T-helper 2 cell (primary cell): ENCODE data around the gene SSX2B.
"Not testable (repeated sequence)": the region's sequence is repeated elsewhere in the genome, so short reads cannot be mapped to it uniquely, and the experiment has no call there.

Source experiments
- DNase-seq, 5 experiments: peaks; one replicate each; pipeline versions ENCODE4 v3.0.0 to v3.0.0-alpha.2; 2012 to 2022
- total RNA-seq, 2 donors: gene quantifications; one replicate each; lab custom pipeline; 2026; lab: John Stamatoyannopoulos, UW

The SSX2B gene, protein sequence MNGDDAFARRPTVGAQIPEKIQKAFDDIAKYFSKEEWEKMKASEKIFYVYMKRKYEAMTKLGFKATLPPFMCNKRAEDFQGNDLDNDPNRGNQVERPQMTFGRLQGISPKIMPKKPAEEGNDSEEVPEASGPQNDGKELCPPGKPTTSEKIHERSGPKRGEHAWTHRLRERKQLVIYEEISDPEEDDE
- total RNA-seq = 0 reads per million in 2 donors

GRCh38 chrX:52750952-52751351 is at the start of gene SSX2B:
Gene SSX2B, plus strand, starts transcription at chrX:52751252. Its CDS starts 1,429 bp downstream, at chrX:52752681.
- not testable (repeated sequence) for DNase-seq

GRCh38 chrX:52707078-52707477 is 44.0 kb upstream of the SSX2B start, which contains the start of gene SSX2:
Gene SSX2, minus strand, starts transcription at chrX:52707178. Its CDS starts 1,429 bp downstream, at chrX:52705749.
- DNase-seq = not testable (repeated sequence)

DNA sequence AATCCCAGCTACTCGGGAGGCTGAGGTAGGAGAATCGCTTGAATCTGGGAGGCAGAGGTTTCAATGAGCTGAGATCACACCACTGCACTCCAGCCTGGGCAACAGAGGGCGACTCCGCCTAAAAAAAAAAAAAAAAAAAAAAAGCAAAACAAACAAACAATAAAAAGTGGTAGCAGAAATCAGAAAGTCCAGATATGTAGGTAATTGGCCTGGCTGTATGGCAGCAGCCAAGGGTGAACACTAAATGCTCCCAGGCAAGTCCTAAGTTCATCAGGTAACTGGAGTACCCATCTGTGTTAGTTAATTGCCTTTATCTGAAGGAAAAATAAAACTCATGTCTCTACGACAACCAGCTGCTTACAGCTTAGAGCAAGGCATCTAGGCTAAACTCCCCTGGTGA is 14.9 kb downstream of the SSX2B start:
- DNase-seq = not testable (repeated sequence)

DNA sequence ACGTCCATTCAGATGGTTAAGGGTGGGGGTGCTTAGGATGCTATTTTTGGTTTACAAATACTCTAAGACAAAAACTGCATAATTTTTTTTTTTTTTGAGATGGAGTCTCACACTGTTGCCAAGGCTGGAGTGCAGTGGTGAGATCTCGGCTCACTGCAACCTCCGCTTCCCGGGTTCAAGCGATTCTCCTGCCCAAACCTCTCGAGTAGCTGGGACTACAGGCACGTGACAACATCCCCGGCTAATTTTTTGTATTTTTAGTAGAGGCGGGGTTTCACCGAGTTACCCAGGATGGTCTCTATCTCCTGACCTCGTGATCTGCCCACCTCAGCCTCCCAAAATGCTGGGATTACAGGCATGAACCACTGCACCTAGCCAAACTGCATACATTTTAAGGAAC is 22.5 kb downstream of the SSX2B start:
- not testable (repeated sequence) for DNase-seq

GRCh38 chrX:52797327-52797726 is 46.3 kb downstream of the SSX2B start, which contains the start of gene SPANXN5:
Gene SPANXN5, minus strand, starts transcription at chrX:52797427. Its CDS starts 79 bp downstream, at chrX:52797348.
- not testable (repeated sequence) for DNase-seq

GRCh38 chrX:52804876-52805275 is 53.8 kb downstream of the SSX2B start:
- not testable (repeated sequence) for DNase-seq
